ENCODE measurements around the gene PTPRT. TPM values are rescaled to one million over a fixed set of nuclear protein-coding genes. Genes with fewer than 3 reads are reported as not detected.

PTPRT gene
- total and polyA plus RNA-seq, 11 donors, result 0.04 to 2.5 (median 0.25) TPM; not detected in 2

- H3K36me3 ChIP-seq, result no peaks in the 10 kb centered on the region
- WGBS, 4 donors, result 64 to 77% (median 69%) methylated on average over 2 of the region's 2 CpGs
- no peak overlapping the region for H3K27ac ChIP-seq
- no peaks in the 10 kb centered on the region for H3K4me1 ChIP-seq
- ATAC-seq, result no peak
- no peak overlapping the region for H3K4me3 ChIP-seq
- intact Hi-C loops (cut with DNase I), result no loop called here
- no peak for DNase-seq
- H3K9me3 ChIP-seq, result no peaks in the 10 kb centered on the region
- no peak for TF ChIP-seq POLR2A (IDR thresholded peaks at IDR 0.05)
- no peaks in the 10 kb centered on the region for H3K27me3 ChIP-seq
These were observed 70.0 kb downstream of the PTPRT start for GRCh38 chr20:43119720-43120119.

GRCh38 chr20:43102394-43102793, 87.3 kb downstream of the PTPRT start:
- intact Hi-C loops (cut with DNase I), result no loop called here
- TF ChIP-seq POLR2A (IDR thresholded peaks at IDR 0.05) (no peak), CTCF (IDR thresholded peaks at IDR 0.05) (no peak)
- no peak for ATAC-seq
- Histone ChIP-seq H3K27me3 (peaks cover 0 to 13% (median 0%) of the 10 kb centered on the region in 9 donors), H3K27ac (no peak overlapping the region), H3K4me1 (no peaks in the 10 kb centered on the region), H3K9me3 (no peaks in the 10 kb centered on the region), H3K36me3 (no peaks in the 10 kb centered on the region), H3K4me3 (no peak overlapping the region)
- WGBS, 4 donors, result 45 to 67% (median 52%) methylated on average over 5 of the region's 5 CpGs
- DNase-seq, result no peak

- H3K27me3 ChIP-seq, result peaks cover 0 to 9% (median 0%) of the 10 kb centered on the region in 9 donors
- H3K4me1 ChIP-seq, result no peaks in the 10 kb centered on the region
- no peak overlapping the region for H3K4me3 ChIP-seq
- TF ChIP-seq CTCF (IDR thresholded peaks at IDR 0.05), result no peak
- no peak for TF ChIP-seq POLR2A (IDR thresholded peaks at IDR 0.05)
- peaks cover 0 to 10% (median 5%) of the 10 kb centered on the region in 12 donors for H3K9me3 ChIP-seq
- DNase-seq (no peak), ATAC-seq (no peak)
- 64 to 75% (median 70%) methylated on average over 5 of the region's 5 CpGs for WGBS, 4 donors
- intact Hi-C loops (cut with DNase I), result no loop called here
- H3K27ac ChIP-seq, result peak overlapping the region in 1 of 12 donors; percentile 11
- no peaks in the 10 kb centered on the region for H3K36me3 ChIP-seq
These were observed 92.8 kb downstream of the PTPRT start for GRCh38 chr20:43096931-43097260.

- intact Hi-C loops (cut with DNase I), result no loop called here
- 38 to 46% (median 40%) methylated on average over 2 to 5 of the region's 5 CpGs for WGBS, 4 donors
- ATAC-seq (no peak), DNase-seq (no peak)
- Histone ChIP-seq H3K27ac (peak overlapping the region in 1 of 12 donors; percentile 11), H3K4me3 (no peak overlapping the region), H3K4me1 (no peaks in the 10 kb centered on the region), H3K36me3 (no peaks in the 10 kb centered on the region), H3K9me3 (peaks cover 0 to 10% (median 5%) of the 10 kb centered on the region in 12 donors), H3K27me3 (peaks cover 0 to 9% (median 0%) of the 10 kb centered on the region in 9 donors)
- no peak for TF ChIP-seq POLR2A (IDR thresholded peaks at IDR 0.05)
- no peak for TF ChIP-seq CTCF (IDR thresholded peaks at IDR 0.05)
These were observed 93.4 kb downstream of the PTPRT start for GRCh38 chr20:43096126-43096930.
